ENCODE results near the gene GSX1.

DNA sequence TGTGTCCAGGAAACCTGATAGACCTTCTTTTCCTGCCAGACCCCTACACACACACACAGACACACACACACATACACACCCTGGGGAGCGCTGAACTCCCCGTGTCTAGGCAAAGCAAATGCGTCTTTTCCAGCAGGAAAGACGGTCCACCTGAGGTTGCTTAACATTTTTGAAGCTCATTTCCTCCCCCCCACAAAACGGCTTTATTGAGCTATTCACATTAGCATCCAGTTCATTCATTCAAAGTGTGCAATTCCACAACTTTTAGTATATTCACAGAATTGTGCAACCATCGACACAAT lies 3.4 kb downstream of the GSX1 start:
- TF ChIP-seq, protein P1, sequence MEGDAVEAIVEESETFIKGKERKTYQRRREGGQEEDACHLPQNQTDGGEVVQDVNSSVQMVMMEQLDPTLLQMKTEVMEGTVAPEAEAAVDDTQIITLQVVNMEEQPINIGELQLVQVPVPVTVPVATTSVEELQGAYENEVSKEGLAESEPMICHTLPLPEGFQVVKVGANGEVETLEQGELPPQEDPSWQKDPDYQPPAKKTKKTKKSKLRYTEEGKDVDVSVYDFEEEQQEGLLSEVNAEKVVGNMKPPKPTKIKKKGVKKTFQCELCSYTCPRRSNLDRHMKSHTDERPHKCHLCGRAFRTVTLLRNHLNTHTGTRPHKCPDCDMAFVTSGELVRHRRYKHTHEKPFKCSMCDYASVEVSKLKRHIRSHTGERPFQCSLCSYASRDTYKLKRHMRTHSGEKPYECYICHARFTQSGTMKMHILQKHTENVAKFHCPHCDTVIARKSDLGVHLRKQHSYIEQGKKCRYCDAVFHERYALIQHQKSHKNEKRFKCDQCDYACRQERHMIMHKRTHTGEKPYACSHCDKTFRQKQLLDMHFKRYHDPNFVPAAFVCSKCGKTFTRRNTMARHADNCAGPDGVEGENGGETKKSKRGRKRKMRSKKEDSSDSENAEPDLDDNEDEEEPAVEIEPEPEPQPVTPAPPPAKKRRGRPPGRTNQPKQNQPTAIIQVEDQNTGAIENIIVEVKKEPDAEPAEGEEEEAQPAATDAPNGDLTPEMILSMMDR (IDR thresholded peaks at IDR 0.05; ENCODE audit: extremely low read depth in 1 of 2, insufficient read depth in 1 of 2, low read depth in 1 of 2, low read length in 2 of 2) = no peak
- no peak for TF ChIP-seq MYC (IDR thresholded peaks at IDR 0.05; ENCODE audit: low read depth, low read length)
- TF ChIP-seq POLR2A (IDR thresholded peaks at IDR 0.05; ENCODE audit: low read depth, low read length) = no peak
- TF ChIP-seq POLR2AphosphoS5 (IDR thresholded peaks at IDR 0.05; ENCODE audit: insufficient read depth, low read depth, low read length) = no peak
- TF ChIP-seq, protein P2, sequence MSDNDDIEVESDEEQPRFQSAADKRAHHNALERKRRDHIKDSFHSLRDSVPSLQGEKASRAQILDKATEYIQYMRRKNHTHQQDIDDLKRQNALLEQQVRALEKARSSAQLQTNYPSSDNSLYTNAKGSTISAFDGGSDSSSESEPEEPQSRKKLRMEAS (IDR thresholded peaks at IDR 0.05; ENCODE audit: insufficient read depth, insufficient read length) = no peak
- no peak for TF ChIP-seq FOS (IDR thresholded peaks at IDR 0.05; ENCODE audit: borderline replicate concordance, insufficient read depth, low read length)
- no peak for TF ChIP-seq EZH2 (IDR thresholded peaks at IDR 0.05; ENCODE audit: borderline replicate concordance, low read depth, low read length, severe bottlenecking)
- no peak for TF ChIP-seq JUN (IDR thresholded peaks at IDR 0.05; ENCODE audit: borderline replicate concordance, insufficient read depth, insufficient read length, low read depth)
- TF ChIP-seq GATA2 (IDR thresholded peaks at IDR 0.05; ENCODE audit: insufficient read depth, insufficient read length, low read depth, low read length) = no peak

All from endothelial cell of umbilical vein (primary cell).